WTC11 (cell line): ENCODE data around the gene GALP. TPM values are rescaled to one million over a fixed set of nuclear protein-coding genes. Genes with fewer than 3 reads are reported as not detected.
"Not testable (repeated sequence)": the region's sequence is repeated elsewhere in the genome, so short reads cannot be mapped to it uniquely, and the experiment has no call there.

Source experiments
- ATAC-seq: fragments of 200-7000 bp; cut with Tn5 transposase; 2 replicates; pipeline ENCODE4 v1.10.0; 2021; ENCODE audit warnings: mild to moderate bottlenecking, moderate library complexity
- CTCF ChIA-PET: fragments of 300-600 bp; sonication (Branson Sonifier 250); formaldehyde crosslinking; loops from one replicate; lab custom pipeline; 2021; ENCODE audit warnings: antibody characterized with exemption; lab: Charles Lee
- POLR2A ChIA-PET: fragments of 350-600 bp; sonication (Branson Sonifier 250); formaldehyde crosslinking; loops from one replicate; lab custom pipeline; 2021; ENCODE audit warnings: antibody characterized with exemption; lab: Charles Lee
- DNase-seq: peaks from one replicate; pipeline ENCODE4 v3.0.0; 2021; ENCODE audit warnings: low spot score
- H3K27ac Mint-ChIP-seq: 2 replicates; pipeline ENCODE4 v1.8.0; 2021; ENCODE audit warnings: mixed read lengths
- H3K27me3 Mint-ChIP-seq: 2 replicates; pipeline ENCODE4 v1.8.0; 2021; ENCODE audit warnings: low read depth, mild to moderate bottlenecking, moderate library complexity, mixed read lengths
- H3K36me3 Mint-ChIP-seq: 2 replicates; pipeline ENCODE4 v1.8.0; 2021; ENCODE audit warnings: mixed read lengths
- H3K4me1 Mint-ChIP-seq: 2 replicates; pipeline ENCODE4 v1.8.0; 2022; ENCODE audit warnings: mixed read lengths
- H3K4me3 Mint-ChIP-seq: 2 replicates; pipeline ENCODE4 v1.8.0; 2021; ENCODE audit warnings: mild to moderate bottlenecking, moderate library complexity, mixed read lengths
- H3K9me3 Mint-ChIP-seq: 2 replicates; pipeline ENCODE4 v1.8.0; 2021; ENCODE audit warnings: mixed read lengths
- CREB1 ChIP-seq: sonication (generic); formaldehyde crosslinking; IDR thresholded peaks from 2 replicates; pipeline ENCODE4 v1.8.0; 2023; ENCODE audit warnings: mild to moderate bottlenecking, missing genetic modification reagents
- FOXP1 ChIP-seq: sonication (generic); formaldehyde crosslinking; IDR thresholded peaks from 2 replicates; pipeline ENCODE4 v1.8.0; 2022; ENCODE audit warnings: missing genetic modification reagents, mild to moderate bottlenecking, moderate library complexity, borderline replicate concordance
- NFATC4 ChIP-seq: fragments of 250-450 bp; sonication (Bioruptor Pico); IDR thresholded peaks from 2 replicates; pipeline ENCODE4 v1.9.0; 2021; ENCODE audit warnings: mild to moderate bottlenecking
- NR2C2 ChIP-seq: sonication (generic); formaldehyde crosslinking; IDR thresholded peaks from 2 replicates; pipeline ENCODE4 v1.8.0; 2022; ENCODE audit warnings: mild to moderate bottlenecking, missing genetic modification reagents
- ZBTB21 ChIP-seq: sonication (generic); formaldehyde crosslinking; IDR thresholded peaks from 2 replicates; pipeline ENCODE4 v1.8.1; 2023; ENCODE audit warnings: mild to moderate bottlenecking, missing genetic modification reagents, borderline replicate concordance
- ZNF263 ChIP-seq: sonication (generic); formaldehyde crosslinking; IDR thresholded peaks from 2 replicates; pipeline ENCODE4 v1.8.1; 2022; ENCODE audit warnings: low read depth, mild to moderate bottlenecking, moderate library complexity, missing genetic modification reagents
- ZNF671 ChIP-seq: fragments of 250-450 bp; sonication (Bioruptor Pico); IDR thresholded peaks from 2 replicates; pipeline ENCODE4 v1.8.0; 2021; ENCODE audit warnings: mild to moderate bottlenecking
- total RNA-seq: library from RNA; stranded (reverse); gene quantifications from 3 replicates; pipeline ENCODE4 v1.2.3, GENCODE V29; 2021
- TF ChIP-seq, protein P1 (sequence below): fragments of 250-450 bp; sonication (Bioruptor Pico); IDR thresholded peaks from 2 replicates; pipeline ENCODE4 v1.9.0; 2021; ENCODE audit warnings: mild to moderate bottlenecking, borderline replicate concordance
- TF ChIP-seq, protein P2 (sequence below): sonication (generic); formaldehyde crosslinking; IDR thresholded peaks from 2 replicates; pipeline ENCODE4 v1.8.1; 2023; ENCODE audit warnings: mild to moderate bottlenecking, missing genetic modification reagents, moderate library complexity
- TF ChIP-seq, protein P3 (sequence below): sonication (generic); formaldehyde crosslinking; IDR thresholded peaks from 2 replicates; pipeline ENCODE4 v1.8.1; 2022; ENCODE audit warnings: missing genetic modification reagents, borderline replicate concordance
- TF ChIP-seq, protein P4 (sequence below): fragments of 250-450 bp; sonication (Bioruptor Pico); IDR thresholded peaks from 2 replicates; pipeline ENCODE4 v2.1.2; 2022; ENCODE audit warnings: mild to moderate bottlenecking, moderate library complexity

The GALP gene
- total RNA-seq, 1 experiment from 2014 or later = not detected

DNA sequence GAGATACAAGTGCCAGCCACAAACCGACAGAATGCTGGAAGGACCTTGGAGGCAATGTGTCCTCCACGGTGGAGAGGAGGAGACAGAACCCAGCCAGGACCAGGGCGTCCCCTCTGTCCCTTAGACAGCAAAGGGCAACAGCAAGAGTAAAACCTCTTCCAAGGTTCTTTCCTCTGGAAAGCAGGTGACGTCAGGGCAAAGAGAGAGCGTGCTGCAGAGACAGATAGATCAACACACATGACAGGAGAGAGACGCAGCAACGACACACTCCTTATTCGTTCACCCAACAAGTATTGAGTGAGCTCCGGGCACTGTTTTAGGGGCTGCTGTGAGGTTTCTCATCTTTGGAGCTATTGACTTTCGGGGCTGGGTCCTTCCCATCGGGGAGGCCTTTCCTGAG, 1.3 kb upstream of the GALP start:
- Mint-ChIP-seq H3K9me3 (no peaks in the 10 kb centered on the region), H3K4me3 (no peak overlapping the region), H3K36me3 (no peaks in the 10 kb centered on the region), H3K4me1 (peaks cover 4% of the 10 kb centered on the region; the same call in 1 of the 2 replicates), H3K27me3 (peaks cover 2% of the 10 kb centered on the region; the same call in 1 of the 2 replicates)
- ChIA-PET CTCF (interaction anchor here (0.6 to 3.1 kb wide), 4 partner anchors 10 to 108 kb away, joined by 4 to 18 read pairs (median 10); no protein-coding TSS in a partner anchor), POLR2A (no interaction called here)
- no peak for ATAC-seq
- TF ChIP-seq, protein P1, sequence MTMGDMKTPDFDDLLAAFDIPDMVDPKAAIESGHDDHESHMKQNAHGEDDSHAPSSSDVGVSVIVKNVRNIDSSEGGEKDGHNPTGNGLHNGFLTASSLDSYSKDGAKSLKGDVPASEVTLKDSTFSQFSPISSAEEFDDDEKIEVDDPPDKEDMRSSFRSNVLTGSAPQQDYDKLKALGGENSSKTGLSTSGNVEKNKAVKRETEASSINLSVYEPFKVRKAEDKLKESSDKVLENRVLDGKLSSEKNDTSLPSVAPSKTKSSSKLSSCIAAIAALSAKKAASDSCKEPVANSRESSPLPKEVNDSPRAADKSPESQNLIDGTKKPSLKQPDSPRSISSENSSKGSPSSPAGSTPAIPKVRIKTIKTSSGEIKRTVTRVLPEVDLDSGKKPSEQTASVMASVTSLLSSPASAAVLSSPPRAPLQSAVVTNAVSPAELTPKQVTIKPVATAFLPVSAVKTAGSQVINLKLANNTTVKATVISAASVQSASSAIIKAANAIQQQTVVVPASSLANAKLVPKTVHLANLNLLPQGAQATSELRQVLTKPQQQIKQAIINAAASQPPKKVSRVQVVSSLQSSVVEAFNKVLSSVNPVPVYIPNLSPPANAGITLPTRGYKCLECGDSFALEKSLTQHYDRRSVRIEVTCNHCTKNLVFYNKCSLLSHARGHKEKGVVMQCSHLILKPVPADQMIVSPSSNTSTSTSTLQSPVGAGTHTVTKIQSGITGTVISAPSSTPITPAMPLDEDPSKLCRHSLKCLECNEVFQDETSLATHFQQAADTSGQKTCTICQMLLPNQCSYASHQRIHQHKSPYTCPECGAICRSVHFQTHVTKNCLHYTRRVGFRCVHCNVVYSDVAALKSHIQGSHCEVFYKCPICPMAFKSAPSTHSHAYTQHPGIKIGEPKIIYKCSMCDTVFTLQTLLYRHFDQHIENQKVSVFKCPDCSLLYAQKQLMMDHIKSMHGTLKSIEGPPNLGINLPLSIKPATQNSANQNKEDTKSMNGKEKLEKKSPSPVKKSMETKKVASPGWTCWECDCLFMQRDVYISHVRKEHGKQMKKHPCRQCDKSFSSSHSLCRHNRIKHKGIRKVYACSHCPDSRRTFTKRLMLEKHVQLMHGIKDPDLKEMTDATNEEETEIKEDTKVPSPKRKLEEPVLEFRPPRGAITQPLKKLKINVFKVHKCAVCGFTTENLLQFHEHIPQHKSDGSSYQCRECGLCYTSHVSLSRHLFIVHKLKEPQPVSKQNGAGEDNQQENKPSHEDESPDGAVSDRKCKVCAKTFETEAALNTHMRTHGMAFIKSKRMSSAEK (CRISPR knock-in tag) = no peak
- TF ChIP-seq, protein P2, sequence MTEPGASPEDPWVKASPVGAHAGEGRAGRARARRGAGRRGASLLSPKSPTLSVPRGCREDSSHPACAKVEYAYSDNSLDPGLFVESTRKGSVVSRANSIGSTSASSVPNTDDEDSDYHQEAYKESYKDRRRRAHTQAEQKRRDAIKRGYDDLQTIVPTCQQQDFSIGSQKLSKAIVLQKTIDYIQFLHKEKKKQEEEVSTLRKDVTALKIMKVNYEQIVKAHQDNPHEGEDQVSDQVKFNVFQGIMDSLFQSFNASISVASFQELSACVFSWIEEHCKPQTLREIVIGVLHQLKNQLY (CRISPR knock-in tag) = no peak
- no peak for TF ChIP-seq FOXP1 (CRISPR knock-in tag)
- no peak for TF ChIP-seq ZNF671 (CRISPR knock-in tag)
- TF ChIP-seq ZNF263 (CRISPR knock-in tag) = no peak
- TF ChIP-seq, protein P3, sequence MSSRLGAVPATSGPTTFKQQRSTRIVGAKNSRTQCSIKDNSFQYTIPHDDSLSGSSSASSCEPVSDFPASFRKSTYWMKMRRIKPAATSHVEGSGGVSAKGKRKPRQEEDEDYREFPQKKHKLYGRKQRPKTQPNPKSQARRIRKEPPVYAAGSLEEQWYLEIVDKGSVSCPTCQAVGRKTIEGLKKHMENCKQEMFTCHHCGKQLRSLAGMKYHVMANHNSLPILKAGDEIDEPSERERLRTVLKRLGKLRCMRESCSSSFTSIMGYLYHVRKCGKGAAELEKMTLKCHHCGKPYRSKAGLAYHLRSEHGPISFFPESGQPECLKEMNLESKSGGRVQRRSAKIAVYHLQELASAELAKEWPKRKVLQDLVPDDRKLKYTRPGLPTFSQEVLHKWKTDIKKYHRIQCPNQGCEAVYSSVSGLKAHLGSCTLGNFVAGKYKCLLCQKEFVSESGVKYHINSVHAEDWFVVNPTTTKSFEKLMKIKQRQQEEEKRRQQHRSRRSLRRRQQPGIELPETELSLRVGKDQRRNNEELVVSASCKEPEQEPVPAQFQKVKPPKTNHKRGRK (CRISPR knock-in tag) = no peak
- TF ChIP-seq, protein P4, sequence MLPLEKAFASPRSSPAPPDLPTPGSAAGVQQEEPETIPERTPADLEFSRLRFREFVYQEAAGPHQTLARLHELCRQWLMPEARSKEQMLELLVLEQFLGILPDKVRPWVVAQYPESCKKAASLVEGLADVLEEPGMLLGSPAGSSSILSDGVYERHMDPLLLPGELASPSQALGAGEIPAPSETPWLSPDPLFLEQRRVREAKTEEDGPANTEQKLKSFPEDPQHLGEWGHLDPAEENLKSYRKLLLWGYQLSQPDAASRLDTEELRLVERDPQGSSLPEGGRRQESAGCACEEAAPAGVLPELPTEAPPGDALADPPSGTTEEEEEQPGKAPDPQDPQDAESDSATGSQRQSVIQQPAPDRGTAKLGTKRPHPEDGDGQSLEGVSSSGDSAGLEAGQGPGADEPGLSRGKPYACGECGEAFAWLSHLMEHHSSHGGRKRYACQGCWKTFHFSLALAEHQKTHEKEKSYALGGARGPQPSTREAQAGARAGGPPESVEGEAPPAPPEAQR (CRISPR knock-in tag) = no peak
- no peak for TF ChIP-seq NR2C2 (CRISPR knock-in tag)
- no peak for TF ChIP-seq NFATC4
- TF ChIP-seq, all 79 proteins: peak for 0
- DNase-seq = no peak
- H3K27ac Mint-ChIP-seq = no peak overlapping the region

DNA sequence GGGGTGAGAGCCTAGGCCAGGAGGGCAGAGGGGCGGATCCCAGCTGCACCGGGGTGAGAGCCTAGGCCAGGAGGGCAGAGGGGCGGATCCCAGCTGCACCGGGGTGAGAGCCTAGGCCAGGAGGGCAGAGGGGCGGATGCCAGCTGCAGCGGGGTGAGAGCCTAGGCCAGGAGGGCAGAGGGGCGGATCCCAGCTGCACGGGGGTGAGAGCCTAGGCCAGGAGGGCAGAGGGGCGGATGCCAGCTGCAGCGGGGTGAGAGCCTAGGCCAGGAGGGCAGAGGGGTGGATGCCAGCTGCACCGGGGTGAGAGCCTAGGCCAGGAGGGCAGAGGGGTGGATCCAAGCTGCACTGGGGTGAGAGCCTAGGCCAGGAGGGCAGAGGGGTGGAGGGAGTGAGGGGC, 502 bp downstream of the GALP start:
- ChIA-PET CTCF (interaction anchor here (0.6 to 3.1 kb wide), 8 partner anchors 21 to 157 kb away, joined by 3 to 18 read pairs (median 4); no protein-coding TSS in a partner anchor), POLR2A (interaction anchor here (0.7 kb wide), 1 partner anchor 301 kb away, joined by 4 read pairs; no protein-coding TSS in a partner anchor)
- H3K4me1 Mint-ChIP-seq, H3K27me3 Mint-ChIP-seq, H3K36me3 Mint-ChIP-seq, H3K27ac Mint-ChIP-seq, H3K4me3 Mint-ChIP-seq, ATAC-seq, DNase-seq, H3K9me3 Mint-ChIP-seq: not testable (repeated sequence)

DNA sequence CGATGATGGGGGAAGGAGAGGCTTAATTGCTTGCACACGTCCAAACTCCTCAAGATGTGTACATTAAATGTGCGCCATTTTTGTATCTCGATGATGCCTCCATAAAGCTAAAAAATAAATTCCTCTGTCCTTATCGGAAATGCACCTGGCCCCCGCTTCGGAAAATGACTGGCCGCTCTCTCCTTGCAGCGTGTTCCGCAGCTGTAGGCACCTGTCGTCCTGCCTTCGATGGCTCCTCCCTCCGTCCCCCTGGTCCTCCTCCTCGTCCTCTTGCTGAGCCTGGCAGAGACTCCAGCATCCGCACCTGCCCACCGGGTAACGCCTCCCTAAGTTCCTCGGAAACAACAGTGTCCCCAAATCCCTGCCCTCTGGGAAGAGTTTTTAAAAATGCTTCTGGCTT, 1.1 kb downstream of the GALP start:
- peaks cover 2% of the 10 kb centered on the region; the same call in 1 of the 2 replicates for H3K27me3 Mint-ChIP-seq
- ATAC-seq = no peak
- TF ChIP-seq CREB1 (CRISPR knock-in tag) = no peak
- TF ChIP-seq ZBTB21 = no peak
- TF ChIP-seq, all 79 proteins: peak for 0

More for the DNA sequence above, 1.1 kb downstream of the GALP start:
- ChIA-PET POLR2A (no interaction called here), CTCF (interaction anchor here (1.0 to 2.3 kb wide), 4 partner anchors 22 to 96 kb away, joined by 4 to 7 read pairs (median 4); no protein-coding TSS in a partner anchor)
- no peak overlapping the region for H3K4me3 Mint-ChIP-seq
- no peak overlapping the region for H3K27ac Mint-ChIP-seq
- no peaks in the 10 kb centered on the region for H3K36me3 Mint-ChIP-seq
- H3K4me1 Mint-ChIP-seq = peaks cover 4% of the 10 kb centered on the region; the same call in 1 of the 2 replicates
- DNase-seq = no peak
- no peaks in the 10 kb centered on the region for H3K9me3 Mint-ChIP-seq
